Measurements from ENCODE around the gene CFAP99. TPM values are rescaled to one million over a fixed set of nuclear protein-coding genes. Genes with fewer than 3 reads are reported as not detected.

Gene CFAP99
- total RNA-seq, 1 experiment from 2014 or later = 0.16 TPM

DNA sequence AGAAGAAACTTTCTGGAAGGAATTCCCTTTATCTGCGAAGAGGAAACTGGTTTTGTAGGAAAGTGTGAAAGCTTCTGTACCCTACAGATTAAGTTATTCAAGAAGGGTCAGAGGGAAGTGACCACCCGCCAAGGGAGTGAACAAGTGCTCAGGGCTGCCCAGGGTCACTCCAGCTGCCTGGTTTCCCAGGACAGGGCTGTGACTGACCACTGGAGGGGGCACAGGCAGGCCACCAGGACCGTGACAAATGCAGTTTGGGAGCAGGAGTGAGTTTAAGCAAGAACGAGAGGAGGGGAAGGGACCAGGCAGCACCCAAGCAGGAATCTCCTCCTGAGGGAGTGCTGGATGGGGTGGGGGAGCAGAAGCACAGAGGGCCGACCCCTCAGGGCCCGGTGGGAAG lies 34.5 kb upstream of the CFAP99 start:
- ChIA-PET CTCF (interaction anchor here (0.7 kb wide), 1 partner anchor 286 kb away, joined by 3 read pairs; no protein-coding TSS in a partner anchor), POLR2A (no interaction called here)
- Mint-ChIP-seq H3K4me3 (ENCODE audit: unreplicated experiment) (no peak overlapping the region), H3K27ac (ENCODE audit: low read depth, unreplicated experiment) (no peak overlapping the region), H3K36me3 (ENCODE audit: insufficient read depth, unreplicated experiment) (peaks cover 4% of the 10 kb centered on the region), H3K27me3 (ENCODE audit: insufficient read depth, unreplicated experiment) (peaks cover 12% of the 10 kb centered on the region), H3K9me3 (ENCODE audit: unreplicated experiment) (no peaks in the 10 kb centered on the region), H3K4me1 (ENCODE audit: insufficient read depth, unreplicated experiment) (no peaks in the 10 kb centered on the region)
- BruUV-seq (replicated peaks) = no TSS peak
- no peak for DNase-seq (ENCODE audit: unreplicated experiment)
- no peak for TF ChIP-seq CTCF (IDR thresholded peaks at IDR 0.05; ENCODE audit: unreplicated experiment)
- intact Hi-C loops (cut with micrococcal nuclease) = no loop called here

DNA sequence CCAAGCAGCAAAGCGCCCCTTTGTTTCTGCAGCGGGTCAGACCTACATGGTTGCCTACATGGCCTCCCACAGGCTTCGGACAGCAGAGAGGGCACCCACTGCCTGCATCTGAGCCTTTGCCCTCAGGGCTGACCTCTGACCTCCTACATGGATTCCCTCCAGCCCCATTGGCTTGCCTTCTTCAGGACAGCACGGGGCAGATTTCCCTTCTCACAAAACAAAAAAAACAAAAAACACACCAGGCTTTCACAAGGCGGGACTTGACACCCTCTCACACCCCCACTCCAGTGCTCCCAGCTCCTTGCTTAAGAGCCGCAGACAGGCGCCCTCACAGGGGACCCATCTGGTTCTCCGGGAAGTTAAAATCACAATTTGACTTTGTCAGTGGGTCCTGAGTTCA lies 33.2 kb upstream of the CFAP99 start:
- intact Hi-C loops (cut with micrococcal nuclease) = no loop called here
- CTCF ChIA-PET = no interaction called here
- peaks cover 8% of the 10 kb centered on the region for H3K27me3 Mint-ChIP-seq (ENCODE audit: insufficient read depth, unreplicated experiment)

DNA sequence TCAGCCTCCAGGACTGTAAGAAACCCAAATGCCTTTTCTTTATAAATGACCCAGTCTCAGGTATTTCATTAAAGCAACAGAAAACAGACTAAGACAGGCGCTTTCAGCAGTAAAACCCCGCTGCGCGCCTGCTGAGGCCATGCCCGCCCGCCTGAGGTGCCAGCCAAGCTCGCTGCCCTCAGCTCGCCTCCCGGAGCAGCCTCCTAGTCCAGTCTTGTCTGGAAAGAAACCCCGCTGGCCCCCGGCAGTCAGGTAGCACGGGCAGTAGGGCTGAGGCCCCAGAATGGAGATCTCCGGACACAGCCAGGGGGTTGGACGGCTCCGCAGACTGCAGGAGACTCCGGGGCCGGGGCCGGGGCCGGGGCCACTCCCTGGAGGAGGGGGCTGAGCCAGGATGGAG lies 32.0 kb upstream of the CFAP99 start:
- no peaks in the 10 kb centered on the region for H3K4me1 Mint-ChIP-seq (ENCODE audit: insufficient read depth, unreplicated experiment)
- no peak for DNase-seq (ENCODE audit: unreplicated experiment)
- peaks cover 4% of the 10 kb centered on the region for H3K36me3 Mint-ChIP-seq (ENCODE audit: insufficient read depth, unreplicated experiment)
- BruUV-seq (replicated peaks) = no TSS peak
- ChIA-PET CTCF (interaction anchor here (0.6 kb wide), 2 partner anchors 65 to 117 kb away, joined by 3 read pairs; no protein-coding TSS in a partner anchor), POLR2A (no interaction called here)
- no peak overlapping the region for H3K4me3 Mint-ChIP-seq (ENCODE audit: unreplicated experiment)
- no peaks in the 10 kb centered on the region for H3K9me3 Mint-ChIP-seq (ENCODE audit: unreplicated experiment)
- no peak for TF ChIP-seq CTCF (IDR thresholded peaks at IDR 0.05; ENCODE audit: unreplicated experiment)
- H3K27me3 Mint-ChIP-seq (ENCODE audit: insufficient read depth, unreplicated experiment) = no peaks in the 10 kb centered on the region
- no peak overlapping the region for H3K27ac Mint-ChIP-seq (ENCODE audit: low read depth, unreplicated experiment)
- intact Hi-C loops (cut with micrococcal nuclease) = no loop called here

More for the DNA sequence above, 33.2 kb upstream of the CFAP99 start:
- no peak for TF ChIP-seq CTCF (IDR thresholded peaks at IDR 0.05; ENCODE audit: unreplicated experiment)
- Mint-ChIP-seq H3K27ac (ENCODE audit: low read depth, unreplicated experiment) (no peak overlapping the region), H3K4me1 (ENCODE audit: insufficient read depth, unreplicated experiment) (no peaks in the 10 kb centered on the region), H3K9me3 (ENCODE audit: unreplicated experiment) (no peaks in the 10 kb centered on the region), H3K4me3 (ENCODE audit: unreplicated experiment) (no peak overlapping the region), H3K36me3 (ENCODE audit: insufficient read depth, unreplicated experiment) (peaks cover 4% of the 10 kb centered on the region)
- DNase-seq (ENCODE audit: unreplicated experiment) = no peak
- POLR2A ChIA-PET = no interaction called here
- no TSS peak for BruUV-seq (replicated peaks)

- H3K4me1 Mint-ChIP-seq (ENCODE audit: insufficient read depth, unreplicated experiment) = peaks cover 3% of the 10 kb centered on the region
- BruUV-seq (replicated peaks) = no TSS peak
- H3K27ac Mint-ChIP-seq (ENCODE audit: low read depth, unreplicated experiment) = no peak overlapping the region
- no peaks in the 10 kb centered on the region for H3K9me3 Mint-ChIP-seq (ENCODE audit: unreplicated experiment)
- H3K27me3 Mint-ChIP-seq (ENCODE audit: insufficient read depth, unreplicated experiment) = no peaks in the 10 kb centered on the region
- no peak for TF ChIP-seq CTCF (IDR thresholded peaks at IDR 0.05; ENCODE audit: unreplicated experiment)
- CTCF ChIA-PET = interaction anchor here (0.6 kb wide), 1 partner anchor 65 kb away, joined by 3 read pairs; no protein-coding TSS in a partner anchor
- peaks cover 4% of the 10 kb centered on the region for H3K36me3 Mint-ChIP-seq (ENCODE audit: insufficient read depth, unreplicated experiment)
- H3K4me3 Mint-ChIP-seq (ENCODE audit: unreplicated experiment) = no peak overlapping the region
- POLR2A ChIA-PET = no interaction called here
- no peak for DNase-seq (ENCODE audit: unreplicated experiment)
- intact Hi-C loops (cut with micrococcal nuclease) = no loop called here
Measured at GRCh38 chr4:2387218-2387617, 31.5 kb upstream of the CFAP99 start.

All from MCF 10A (cell line).